ENCODE measurements around the gene PRG2.
A peak's percentile ranks its signal among the peaks of the same experiment; 100 is the strongest.
"Not testable (repeated sequence)": the region's sequence is repeated elsewhere in the genome, so short reads cannot be mapped to it uniquely, and the experiment has no call there.

The PRG2 gene

DNA sequence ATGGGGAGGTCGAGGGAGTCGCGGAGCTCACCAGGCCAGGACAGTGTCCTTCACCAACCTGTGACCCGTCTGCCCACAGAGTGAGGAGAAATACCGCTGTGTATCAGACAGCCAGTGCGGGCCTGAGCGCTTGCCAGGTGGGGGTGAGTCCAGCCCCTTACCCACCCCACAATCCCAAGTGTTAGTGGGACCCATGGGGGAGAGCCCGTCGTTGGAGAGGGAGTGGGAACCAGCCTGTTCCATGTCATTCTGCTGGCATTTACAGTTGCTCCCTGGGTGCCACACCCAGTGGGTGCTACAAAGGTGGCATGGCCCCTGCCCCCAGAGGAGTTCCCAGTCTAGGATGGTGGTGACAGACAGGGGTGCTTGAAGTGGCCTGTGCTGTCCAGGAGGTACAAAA is 43.1 kb downstream of the PRG2 start:
- no peak for DNase-seq (ENCODE audit: low read depth in 3 of 3)

DNA sequence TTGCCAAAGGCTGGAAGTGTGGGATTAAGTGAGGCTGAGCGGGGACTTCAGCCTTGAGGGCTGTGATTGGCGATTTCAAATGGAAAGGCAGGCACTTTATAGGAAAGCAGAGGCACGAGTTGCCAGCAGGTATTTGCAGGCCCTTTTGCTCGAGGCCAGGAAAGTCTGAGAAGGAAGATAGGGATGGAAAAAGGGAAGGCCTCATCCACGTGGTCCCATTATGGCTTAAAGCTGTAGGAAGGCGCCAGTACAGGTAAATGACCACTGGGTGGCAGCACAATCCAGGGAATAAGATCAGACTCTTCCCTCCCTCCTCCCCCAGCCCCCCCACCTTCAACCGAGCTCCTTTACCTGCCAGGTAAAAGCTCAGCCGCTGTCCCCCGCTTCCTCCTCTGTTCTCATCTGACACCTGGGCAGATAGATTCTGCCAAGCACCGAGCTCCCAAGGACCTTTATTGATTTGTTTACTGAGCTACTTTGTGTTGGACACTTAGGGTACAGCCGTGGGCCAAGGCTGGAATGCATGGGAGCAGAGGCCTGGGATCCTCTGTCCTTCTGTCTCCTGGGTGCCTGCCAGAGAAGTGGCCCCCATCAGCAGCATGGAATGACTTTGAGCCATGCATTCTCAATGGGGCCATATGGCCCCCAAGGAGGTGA is 44.8 kb downstream of the PRG2 start:
- DNase-seq (ENCODE audit: low read depth in 3 of 3): peak; percentile 43 to 66 (median 50)

DNA sequence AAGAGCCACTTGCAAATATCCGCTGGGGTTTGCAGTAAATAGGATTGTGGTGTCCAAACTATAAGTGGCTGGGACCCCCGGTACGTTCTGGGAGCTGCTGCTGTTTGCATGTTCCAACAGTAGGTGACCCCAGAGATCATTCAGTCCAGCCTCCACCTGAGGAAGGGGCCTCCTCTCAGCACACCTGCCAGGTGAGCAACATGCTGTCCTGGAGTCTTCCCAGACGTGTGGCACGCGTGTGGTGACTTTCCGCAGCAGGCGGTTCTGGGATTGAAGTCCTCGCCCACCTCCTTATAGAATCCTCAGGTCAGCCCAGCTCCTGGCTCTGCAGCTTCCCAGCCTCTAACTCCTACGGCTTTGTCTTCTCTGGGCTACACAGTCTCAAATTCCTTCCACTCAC is 45.6 kb downstream of the PRG2 start:
- no peak for DNase-seq (ENCODE audit: low read depth in 3 of 3)

DNA sequence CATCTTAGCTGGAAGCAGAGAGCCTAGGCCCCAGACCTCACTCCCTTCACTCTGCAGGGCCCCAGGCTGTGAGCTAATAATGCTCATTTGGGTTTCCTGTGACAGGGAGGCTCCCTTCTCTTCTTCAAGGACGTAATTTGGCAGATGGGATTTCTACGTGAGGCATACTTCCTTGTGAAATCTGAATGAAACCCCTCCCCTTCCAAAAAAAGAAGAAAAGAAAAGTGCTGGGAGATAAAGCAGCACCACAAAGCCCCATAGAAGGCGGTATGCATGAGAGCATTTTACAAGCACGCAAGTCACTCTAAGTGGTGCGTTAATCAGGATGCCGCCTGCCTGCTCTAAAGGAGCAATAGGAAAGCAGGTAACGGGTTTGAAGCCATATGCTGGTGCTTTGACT is 46.6 kb downstream of the PRG2 start:
- no peak for DNase-seq (ENCODE audit: low read depth in 3 of 3)

DNA sequence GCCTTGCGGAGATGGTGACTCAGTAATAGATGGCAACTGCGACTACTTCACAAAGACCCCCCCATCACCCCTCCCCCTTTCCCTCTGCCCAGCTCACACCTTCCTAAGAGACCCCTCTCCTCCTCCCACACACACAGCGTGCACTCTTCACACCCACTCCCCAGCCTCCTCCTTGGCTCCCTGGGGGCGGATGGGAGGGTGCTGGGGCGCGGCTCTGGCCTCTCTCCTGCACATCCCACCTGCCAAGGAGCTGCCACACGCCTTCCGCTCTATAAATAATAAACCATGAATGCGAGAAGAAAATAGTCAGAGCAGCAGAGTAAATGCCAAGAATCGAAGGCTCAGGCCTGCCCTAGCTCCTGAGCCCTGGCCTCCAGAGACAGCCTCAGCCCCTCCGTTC is 47.7 kb downstream of the PRG2 start:
- no peak for DNase-seq (ENCODE audit: low read depth in 3 of 3)

DNA sequence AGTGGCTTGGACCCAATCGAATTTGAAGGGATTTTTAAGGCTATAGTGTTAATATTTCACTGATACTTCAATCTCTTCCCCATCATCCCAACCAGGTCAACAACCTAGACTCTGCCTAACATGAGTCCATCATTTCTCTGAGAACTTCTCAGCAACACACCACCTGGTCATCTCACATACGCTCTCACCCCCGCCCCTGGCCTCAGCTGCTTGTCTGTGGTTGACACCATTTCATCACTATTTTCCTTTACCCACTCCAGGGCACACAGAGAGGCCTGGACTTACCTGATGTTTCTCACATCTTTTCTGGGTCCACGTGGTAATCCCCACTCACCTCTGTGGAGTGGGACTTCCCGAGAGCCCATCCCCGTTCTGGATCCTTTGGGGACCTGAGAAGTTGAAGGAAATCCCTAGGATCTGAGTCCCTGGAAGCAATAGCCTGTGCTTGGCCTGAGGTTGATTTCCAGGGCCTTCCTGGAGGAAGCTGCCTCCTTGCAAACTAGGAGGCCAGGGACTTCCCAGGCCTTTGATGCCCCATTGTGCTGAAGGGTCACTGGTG is 49.1 kb downstream of the PRG2 start:
- DNase-seq (ENCODE audit: low read depth in 3 of 3): no peak

DNA sequence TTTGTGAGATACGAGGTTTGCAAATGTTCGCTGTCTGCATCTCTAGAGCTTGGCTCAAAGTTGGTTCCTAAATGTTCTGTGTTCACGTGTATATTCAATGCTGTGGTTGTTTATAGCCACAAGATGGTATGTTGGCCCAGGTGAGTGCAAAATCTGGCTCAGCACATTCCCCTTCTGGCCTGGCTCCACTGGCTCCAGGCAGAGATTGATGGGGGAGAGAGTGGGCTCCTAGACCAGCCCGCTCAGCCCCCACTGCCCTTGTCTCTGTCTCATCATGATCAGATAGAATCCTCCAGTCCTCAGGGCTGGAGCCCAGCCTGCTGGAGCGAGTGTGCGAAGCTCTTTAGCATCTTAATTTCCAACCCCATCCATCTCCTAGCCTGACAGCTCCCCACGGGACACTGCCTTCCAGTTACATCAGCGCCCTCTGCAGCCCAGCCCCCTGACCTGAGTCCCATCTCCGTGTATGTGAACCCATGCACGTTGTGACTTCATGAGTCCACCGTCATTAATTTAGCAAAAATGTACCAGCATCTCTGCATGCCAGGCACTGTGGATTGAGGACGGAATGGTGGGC is 50.3 kb downstream of the PRG2 start:
- DNase-seq (ENCODE audit: low read depth in 3 of 3): no peak

DNA sequence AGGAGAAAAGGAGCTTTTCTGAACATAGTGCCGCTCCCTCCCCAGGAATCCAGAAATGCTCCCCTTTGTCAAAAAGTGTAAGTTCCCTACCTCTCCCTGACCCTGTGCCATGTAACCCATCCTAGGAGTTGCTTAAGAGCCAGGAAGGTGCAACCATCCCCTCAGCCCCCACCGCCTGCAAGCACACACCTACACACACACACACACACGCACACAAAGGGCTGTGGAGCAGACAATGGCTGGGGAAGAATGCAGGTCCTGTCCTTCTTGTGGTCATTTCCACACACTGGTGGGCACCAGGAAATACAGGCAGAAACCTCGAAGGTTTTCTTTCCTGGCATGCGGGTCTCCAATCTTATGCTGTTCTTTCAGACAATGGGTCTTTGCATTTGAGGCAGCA is 51.1 kb downstream of the PRG2 start:
- no peak for DNase-seq (ENCODE audit: low read depth in 3 of 3)

DNA sequence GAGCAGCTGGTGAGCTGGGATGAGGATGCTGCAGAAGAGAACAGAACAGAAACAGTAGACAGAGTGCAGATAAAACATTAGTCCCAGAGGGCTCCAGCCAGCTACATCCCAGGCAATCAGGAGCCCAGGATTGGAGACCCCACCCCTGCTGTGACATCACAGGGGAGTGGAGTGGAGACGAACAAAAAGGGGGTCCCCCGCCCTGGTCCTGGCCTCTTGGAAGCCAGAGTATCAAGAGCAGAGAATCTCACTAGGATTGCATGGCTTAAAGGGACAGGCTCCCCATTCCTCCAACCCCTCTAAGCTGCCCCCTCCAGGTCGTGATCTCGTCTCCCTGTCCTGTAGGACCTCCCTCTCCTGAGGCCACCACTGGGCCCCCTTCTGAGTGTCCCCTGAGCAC is 52.3 kb downstream of the PRG2 start, which contains the start of gene P2RX3:
P2RX3 (plus strand) TSS at position 211 of the 400 bp plus-strand sequence. CDS start 199 bp downstream, outside the sequence.
- DNase-seq (ENCODE audit: low read depth in 3 of 3): no peak

DNA sequence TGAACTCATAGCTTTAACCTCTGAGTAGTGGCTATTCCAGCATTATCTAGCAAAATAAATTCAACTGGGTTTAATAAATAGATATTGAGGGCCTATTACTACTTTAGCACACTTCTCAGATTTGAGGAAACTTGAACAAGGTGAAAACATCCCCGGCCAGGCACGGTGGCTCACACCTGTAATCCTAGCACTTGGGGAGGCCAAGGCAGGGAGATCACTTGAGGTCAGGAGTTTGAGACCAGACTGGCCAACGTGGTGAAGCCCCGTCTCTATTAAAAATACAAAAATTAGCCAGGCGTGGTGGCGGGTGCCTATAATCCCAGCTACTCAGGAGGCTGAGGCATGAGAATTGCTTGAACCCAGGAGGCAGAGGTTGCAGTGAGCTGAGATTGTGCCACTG is 53.6 kb downstream of the PRG2 start:
- not testable (repeated sequence) for DNase-seq (ENCODE audit: low read depth in 3 of 3)
